Panc1 (cell line): ENCODE measurements around the gene REXO5. TPM values are rescaled to one million over a fixed set of nuclear protein-coding genes. Genes with fewer than 3 reads are reported as not detected.

ENCODE experiments used
- ATAC-seq: fragments of 200-7000 bp; cut with Tn5 transposase; 2 replicates; pipeline ENCODE4 v1.9.1; 2020; ENCODE audit warnings: mild to moderate bottlenecking, moderate library complexity
- BruUV-seq: library from RNA; stranded (reverse); fragments of 400-500 nt; replicated peaks from 2 replicates; lab custom pipeline; 2021; lab: Mats Ljungman, UMichigan
- CTCF ChIA-PET: fragments of 300-600 bp; sonication (Branson Sonifier 250); formaldehyde crosslinking; loops from one replicate; lab custom pipeline; 2022; ENCODE audit warnings: antibody characterized with exemption; lab: Charles Lee
- POLR2A ChIA-PET: fragments of 300-600 bp; sonication (Branson Sonifier 250); formaldehyde crosslinking; loops from one replicate; lab custom pipeline; 2022; ENCODE audit warnings: antibody characterized with exemption; lab: Charles Lee
- DNase-seq: peaks from one replicate; pipeline ENCODE4 v3.0.0-alpha.2; 2010; ENCODE audit warnings: low read depth, low spot score
- H3K27ac ChIP-seq: 2 replicates; pipeline ENCODE4 v1.5.1; 2011; ENCODE audit warnings: mild to moderate bottlenecking, low read length, inconsistent platforms
- H3K27me3 ChIP-seq: fragments of 200-500 bp; sonication (Bioruptor generic); 2 replicates; pipeline ENCODE4 v1.6.0; 2014; ENCODE audit warnings: low read length, inconsistent platforms; ENCODE audit not compliant: control insufficient read depth, insufficient read depth
- H3K36me3 ChIP-seq: fragments of 200-500 bp; sonication (Bioruptor generic); 2 replicates; pipeline ENCODE4 v1.5.1; 2014; ENCODE audit warnings: inconsistent platforms, mild to moderate bottlenecking, low read length, moderate library complexity; ENCODE audit not compliant: control insufficient read depth, insufficient read depth
- H3K4me1 ChIP-seq: 2 replicates; pipeline ENCODE4 v1.5.1; 2011; ENCODE audit warnings: inconsistent platforms, mild to moderate bottlenecking, low read length, moderate library complexity; ENCODE audit not compliant: control insufficient read depth, insufficient read depth
- H3K4me3 ChIP-seq, 2 experiments: 2 replicates each; pipeline ENCODE4 v1.5.1; 2011 to 2012; ENCODE audit warnings: low read depth in 2 of 2, low read length in 2 of 2, mild to moderate bottlenecking in 2 of 2, inconsistent platforms in 1 of 2, moderate library complexity in 1 of 2
- H3K9me3 ChIP-seq: fragments of 200-500 bp; sonication (Bioruptor generic); 2 replicates; pipeline ENCODE4 v1.5.1; 2014; ENCODE audit warnings: low read depth, mild to moderate bottlenecking, inconsistent platforms, low read length, moderate library complexity; ENCODE audit not compliant: control insufficient read depth, insufficient read depth
- CTCF ChIP-seq: fragments of 450-650 bp; IDR thresholded peaks from 2 replicates; pipeline ENCODE4 v1.5.1; 2017; ENCODE audit warnings: mild to moderate bottlenecking
- POLR2AphosphoS5 ChIP-seq: IDR thresholded peaks from 2 replicates; pipeline ENCODE4 v1.6.1; 2012; ENCODE audit warnings: mild to moderate bottlenecking, low read depth, low read length, moderate library complexity
- REST ChIP-seq, 2 experiments: IDR thresholded peaks; 2 replicates each; pipeline ENCODE4 v1.6.1; 2011 to 2012; ENCODE audit warnings: low read depth in 2 of 2, control low read depth in 1 of 2, low read length in 1 of 2, mild to moderate bottlenecking in 1 of 2, moderate library complexity in 1 of 2; ENCODE audit not compliant: insufficient read depth in 1 of 2
- SIN3A ChIP-seq: IDR thresholded peaks from 2 replicates; pipeline ENCODE4 v1.6.1; 2012; ENCODE audit warnings: low read depth, mild to moderate bottlenecking, low read length, moderate library complexity, borderline replicate concordance; ENCODE audit not compliant: insufficient read depth
- TCF7L2 ChIP-seq: IDR thresholded peaks from 2 replicates; pipeline ENCODE4 v1.6.1; 2011; ENCODE audit warnings: mild to moderate bottlenecking, low read depth, low read length, inconsistent platforms
- in situ Hi-C: cut with HindIII; loops from 2 replicates; pipeline ENCODE4 v1.10.0; 2016; ENCODE audit warnings: low sequenced_read_pairs, low pct_unique_long_range_greater_than_20kb
- intact Hi-C: fragments of 100-400 bp; cut with micrococcal nuclease; formaldehyde crosslinking; loops from one replicate; pipeline ENCODE4 v1.10.0; 2022; ENCODE audit not compliant: unreplicated experiment
- total RNA-seq: library from RNA; stranded (reverse); gene quantifications from one replicate; pipeline ENCODE4 v1.2.1, GENCODE V29; 2021; ENCODE audit not compliant: unreplicated experiment

The REXO5 gene
- total RNA-seq, 1 experiment from 2014 or later: 13.6 TPM

GRCh38 chr16:20897253-20897897 is 91.0 kb downstream of the REXO5 start:
- no peak for DNase-seq
- ChIA-PET CTCF (no interaction called here), POLR2A (no interaction called here)
- peaks cover 3% of the 10 kb centered on the region for H3K36me3 ChIP-seq
- intact Hi-C loops: no loop called here
- H3K27ac ChIP-seq: no peak overlapping the region
- no peak for ATAC-seq
- TF ChIP-seq SIN3A (no peak), REST (IDR thresholded peaks at IDR 0.05; ENCODE audit: insufficient read depth in 1 of 2, low read depth in 2 of 2, low read length in 1 of 2) (no peak), CTCF (no peak), TCF7L2 (no peak), POLR2AphosphoS5 (no peak)
- no peaks in the 10 kb centered on the region for H3K9me3 ChIP-seq
- H3K4me3 ChIP-seq: no peak overlapping the region
- BruUV-seq: TSS peak; percentile 70
- peaks cover 25% of the 10 kb centered on the region for H3K4me1 ChIP-seq
- in situ Hi-C loops: no loop called here
- H3K27me3 ChIP-seq: no peaks in the 10 kb centered on the region

- Histone ChIP-seq H3K4me1 (peaks cover 30% of the 10 kb centered on the region), H3K27ac (peak overlapping the region; percentile 84), H3K27me3 (no peaks in the 10 kb centered on the region), H3K4me3 (peak overlapping the region; percentile 82 to 91; a peak in 3 of 4 replicates), H3K36me3 (peaks cover 3% of the 10 kb centered on the region), H3K9me3 (no peaks in the 10 kb centered on the region)
- ChIA-PET CTCF (no interaction called here), POLR2A (interaction anchor here (0.5 kb wide), 1 partner anchor 120 kb away, joined by 3 read pairs; no protein-coding TSS in a partner anchor)
- intact Hi-C loops (no loop called here), in situ Hi-C loops (no loop called here)
- DNase-seq (no peak), ATAC-seq (no peak)
- no TSS peak for BruUV-seq
- TF ChIP-seq REST (IDR thresholded peaks at IDR 0.05; ENCODE audit: insufficient read depth in 1 of 2, low read depth in 2 of 2, low read length in 1 of 2) (no peak), CTCF (no peak), SIN3A (no peak), TCF7L2 (no peak), POLR2AphosphoS5 (no peak)
Observed at GRCh38 chr16:20897922-20898321, 91.6 kb downstream of the REXO5 start.
